ENCODE data around the gene SPPL2B.

The SPPL2B gene

DNA sequence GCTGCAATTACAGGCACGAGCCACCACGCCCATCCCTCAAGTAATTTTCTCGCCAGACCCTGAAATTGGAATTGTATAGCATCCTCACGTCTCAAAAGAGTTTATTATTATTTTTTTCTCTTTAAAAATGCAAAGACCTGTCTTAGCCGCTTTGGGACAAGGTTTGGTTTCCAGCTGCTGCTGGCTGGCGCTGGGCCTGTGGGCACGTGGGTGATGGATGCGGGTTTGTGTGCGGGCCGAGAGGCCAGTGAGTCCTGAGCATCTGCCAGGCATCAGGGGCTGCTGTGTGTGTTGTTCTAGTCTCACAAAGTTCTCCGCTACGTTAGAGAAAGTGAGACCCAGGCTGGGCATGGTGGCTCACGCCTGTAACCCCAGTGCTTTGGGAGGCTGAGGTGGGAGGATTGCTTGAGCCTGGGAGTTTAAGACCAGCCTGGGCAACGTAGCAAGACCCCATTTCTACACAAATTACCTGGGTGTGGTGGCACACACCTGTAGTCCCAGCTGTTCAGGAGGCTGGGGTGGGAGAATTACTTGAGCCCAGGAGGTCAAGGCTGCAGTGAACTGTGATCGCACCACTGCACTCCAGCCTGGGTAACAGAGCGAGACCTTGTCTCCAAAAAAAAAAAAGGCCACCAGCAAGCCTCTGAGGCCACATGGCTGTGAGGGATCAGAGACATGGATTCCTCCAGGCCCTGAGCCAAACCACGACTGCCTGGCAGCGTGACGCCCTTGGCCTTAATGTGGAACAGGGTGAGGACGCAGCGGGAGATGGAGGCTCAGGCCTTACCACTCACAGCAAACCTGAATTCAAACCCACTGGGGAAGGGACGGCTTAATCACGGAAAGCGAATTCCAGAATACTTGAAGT is 26.9 kb downstream of the SPPL2B start:
- Histone ChIP-seq H3K27ac (no peak overlapping the region), H3K4me3 (no peak overlapping the region), H3K36me3 (peaks cover 8 to 45% (median 36%) of the 10 kb centered on the region in 3 donors), H3K9me3 (no peaks in the 10 kb centered on the region), H3K27me3 (peaks cover 0 to 13% of the 10 kb centered on the region in 2 donors), H3K4me1 (no peaks in the 10 kb centered on the region)
- no peak for TF ChIP-seq CTCF (IDR thresholded peaks at IDR 0.05)
- DNase-seq = no peak
- intact Hi-C loops (cut with DNase I; ENCODE audit: low total_unique reads) = no loop called here

DNA sequence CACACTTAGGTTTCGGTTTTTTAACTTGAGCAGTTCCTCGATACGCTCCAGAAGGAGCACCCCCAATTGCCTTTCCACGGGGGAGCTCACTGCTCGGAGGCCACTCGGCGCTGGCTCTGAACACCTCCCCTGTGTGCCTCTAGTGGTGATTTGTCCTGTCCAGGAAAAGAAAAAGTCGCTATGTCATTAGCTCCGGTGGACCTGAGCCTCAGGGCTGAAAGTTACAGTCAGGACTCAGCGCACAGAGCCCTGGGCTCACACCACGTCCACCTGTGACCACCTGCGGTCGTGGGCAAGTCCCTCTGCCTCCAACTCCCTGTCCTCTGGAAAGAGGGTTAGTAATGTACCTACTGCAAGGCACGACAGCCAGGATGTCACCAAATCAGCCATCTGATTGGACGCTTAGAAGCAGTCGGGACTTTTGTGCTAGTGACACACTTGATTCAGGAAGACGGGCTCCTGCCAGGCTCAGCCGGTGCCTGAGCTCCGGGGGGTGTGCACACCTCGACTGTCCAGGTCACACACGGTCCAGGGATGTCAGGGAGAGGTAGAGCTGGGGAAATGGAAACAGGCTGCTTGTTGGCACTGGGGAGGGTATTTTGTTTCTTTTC is 27.7 kb downstream of the SPPL2B start:
- TF ChIP-seq CTCF (IDR thresholded peaks at IDR 0.05) = no peak
- H3K27ac ChIP-seq = no peak overlapping the region
- intact Hi-C loops (cut with DNase I; ENCODE audit: low total_unique reads) = no loop called here

DNA sequence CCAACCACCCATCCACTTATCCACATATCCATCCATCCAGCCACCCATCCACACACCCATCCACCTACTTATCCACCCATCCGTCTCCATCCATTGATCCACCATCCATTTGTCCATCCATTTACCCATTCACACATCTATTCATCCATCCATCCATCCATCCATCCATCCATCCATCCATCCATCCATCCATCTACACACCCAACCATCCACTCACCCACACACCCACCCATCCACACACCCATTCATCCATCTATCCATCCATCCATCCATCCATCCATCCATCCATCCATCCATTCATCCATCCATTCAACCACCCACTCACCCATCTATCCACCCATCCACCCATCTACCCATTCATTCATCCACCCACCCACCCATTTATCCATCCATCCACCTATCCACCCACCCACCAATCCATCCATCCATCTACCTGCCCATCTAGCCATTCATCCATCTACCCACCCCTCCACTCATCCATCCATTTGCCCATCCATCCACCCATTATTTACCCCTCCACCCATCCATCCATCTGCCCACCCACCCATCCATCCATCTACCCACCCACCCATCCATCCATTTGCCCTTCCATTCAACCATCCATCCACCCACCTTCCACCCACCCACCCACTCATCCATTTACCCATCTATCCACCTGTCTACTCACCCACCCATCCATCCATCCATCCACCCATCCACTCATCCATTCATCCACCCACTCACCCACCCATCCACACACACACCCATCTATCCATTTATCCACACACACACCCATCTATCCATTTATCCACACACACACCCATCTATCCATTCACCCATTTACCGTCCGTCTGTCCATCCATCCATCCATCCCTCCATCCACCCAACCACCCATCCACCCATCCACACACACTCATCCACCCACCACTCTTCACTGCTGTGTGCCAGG is 29.1 kb downstream of the SPPL2B start:
- Histone ChIP-seq H3K27ac (no peak overlapping the region), H3K27me3 (peaks cover 3 to 35% of the 10 kb centered on the region in 2 donors), H3K4me1 (no peaks in the 10 kb centered on the region), H3K36me3 (peaks cover 5 to 23% (median 14%) of the 10 kb centered on the region in 3 donors), H3K4me3 (no peak overlapping the region), H3K9me3 (no peaks in the 10 kb centered on the region)
- no peak for TF ChIP-seq CTCF (IDR thresholded peaks at IDR 0.05)
- intact Hi-C loops (cut with DNase I; ENCODE audit: low total_unique reads) = no loop called here
- DNase-seq = no peak

More for the DNA sequence above, 27.7 kb downstream of the SPPL2B start:
- Histone ChIP-seq H3K36me3 (peaks cover 5 to 37% (median 28%) of the 10 kb centered on the region in 3 donors), H3K9me3 (no peaks in the 10 kb centered on the region), H3K27me3 (peaks cover 0 to 21% of the 10 kb centered on the region in 2 donors), H3K4me1 (no peaks in the 10 kb centered on the region), H3K4me3 (no peak overlapping the region)
- no peak for DNase-seq

DNA sequence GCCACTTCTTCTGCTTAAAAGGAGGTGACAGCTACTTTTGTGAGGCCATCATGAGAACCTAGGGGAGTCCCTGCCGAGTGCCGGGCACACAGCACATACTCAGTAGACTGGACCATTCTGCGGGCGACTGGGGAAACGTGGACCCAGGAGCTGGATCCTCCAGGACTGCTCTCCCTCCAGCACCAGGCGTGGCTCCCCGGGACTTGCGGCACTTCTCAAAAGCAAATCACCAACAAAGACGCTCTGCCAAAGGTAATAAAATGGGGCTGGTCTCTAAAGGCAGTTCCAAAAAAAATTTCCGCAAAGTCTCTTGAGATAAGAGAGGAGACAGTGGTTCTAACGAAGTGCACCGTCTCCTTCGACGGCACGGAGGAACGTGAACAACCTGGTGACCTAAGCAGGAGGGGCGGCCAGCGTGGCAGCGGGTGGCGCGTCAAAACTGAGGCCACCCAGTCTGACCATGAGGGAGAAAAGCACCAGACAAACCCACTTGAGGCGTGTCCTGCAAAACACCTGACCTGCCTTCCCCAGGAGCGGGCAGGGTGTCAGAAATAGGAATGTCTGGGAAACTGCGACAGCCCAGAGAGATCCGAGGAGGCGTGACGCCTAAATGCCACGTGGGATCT is 30.2 kb downstream of the SPPL2B start:
- intact Hi-C loops (cut with DNase I; ENCODE audit: low total_unique reads) = no loop called here
- peaks cover 3 to 44% of the 10 kb centered on the region in 2 donors for H3K27me3 ChIP-seq
- H3K27ac ChIP-seq = no peak overlapping the region
- H3K4me3 ChIP-seq = no peak overlapping the region
- no peak for DNase-seq
- no peaks in the 10 kb centered on the region for H3K9me3 ChIP-seq
- peaks cover 0 to 12% (median 8%) of the 10 kb centered on the region in 3 donors for H3K36me3 ChIP-seq
- no peak for TF ChIP-seq CTCF (IDR thresholded peaks at IDR 0.05)
- H3K4me1 ChIP-seq = no peaks in the 10 kb centered on the region

Data from tibial artery (tissue), 4 donors.